ENCODE results near the gene ZSCAN21. TPM values are rescaled to one million over a fixed set of nuclear protein-coding genes. Genes with fewer than 3 reads are reported as not detected.
"Not testable (repeated sequence)": the region's sequence is repeated elsewhere in the genome, so short reads cannot be mapped to it uniquely, and the experiment has no call there.

ZSCAN21 gene
- total RNA-seq, result 1 to 10 TPM; 3.7 to 6.5 TPM

DNA sequence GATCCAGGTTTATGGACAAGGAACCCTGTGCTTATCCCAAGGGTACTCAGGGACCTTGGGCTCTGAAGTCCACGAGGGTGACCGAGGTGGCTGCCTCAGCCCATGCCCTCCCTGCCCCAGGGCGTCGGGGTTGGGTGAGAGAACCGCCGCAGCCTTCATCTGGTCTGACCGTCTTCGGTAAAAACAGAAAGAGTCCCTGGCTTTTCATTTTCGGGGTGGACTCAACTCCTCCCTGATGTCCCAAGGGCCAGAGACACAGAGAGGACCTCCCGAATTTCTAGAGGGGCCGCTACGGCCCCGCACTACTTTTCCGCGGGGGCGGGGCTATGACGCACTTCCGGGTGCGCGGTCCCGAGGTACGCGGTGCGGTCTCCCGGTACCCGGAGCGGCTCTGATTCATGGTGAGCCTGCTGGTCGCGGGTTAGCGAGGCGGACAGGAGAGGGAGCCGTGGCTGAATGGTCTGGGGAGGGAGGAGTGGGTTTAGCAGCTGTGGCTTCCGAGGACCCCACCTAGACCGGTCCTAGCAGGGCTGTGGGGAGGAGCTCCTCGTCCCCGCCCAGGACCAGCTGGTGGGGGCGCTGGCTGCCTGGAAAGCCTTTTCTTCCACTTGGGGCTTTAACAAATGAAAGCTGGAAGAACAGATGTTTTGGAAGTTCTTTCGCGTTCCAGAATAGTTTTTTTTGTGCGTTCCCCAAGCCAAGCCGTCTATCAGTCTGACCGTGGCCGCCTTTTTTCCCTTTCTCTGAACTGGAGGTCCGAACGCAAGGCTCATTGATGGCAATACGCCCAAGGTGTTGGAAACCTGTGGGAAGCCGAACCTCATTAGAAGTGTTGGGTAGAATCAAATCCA, at the start of gene ZSCAN21:
Gene ZSCAN21, plus strand, starts transcription at position 334 of the 851 bp plus-strand sequence. CDS start 7,233 bp downstream, outside the sequence.
- Mint-ChIP-seq H3K4me3 (peak within 1 kb of the TSS; percentile 86), H3K9me3 (no peaks in the 10 kb centered on the region), H3K4me1 (peaks cover 5% of the 10 kb centered on the region), H3K36me3 (ENCODE audit: low read depth) (no peaks in the 10 kb centered on the region), H3K27ac (peak within 1 kb of the TSS; percentile 86), H3K27me3 (no peaks in the 10 kb centered on the region)
- ATAC-seq (replicated peaks), result peak; percentile 97

DNA sequence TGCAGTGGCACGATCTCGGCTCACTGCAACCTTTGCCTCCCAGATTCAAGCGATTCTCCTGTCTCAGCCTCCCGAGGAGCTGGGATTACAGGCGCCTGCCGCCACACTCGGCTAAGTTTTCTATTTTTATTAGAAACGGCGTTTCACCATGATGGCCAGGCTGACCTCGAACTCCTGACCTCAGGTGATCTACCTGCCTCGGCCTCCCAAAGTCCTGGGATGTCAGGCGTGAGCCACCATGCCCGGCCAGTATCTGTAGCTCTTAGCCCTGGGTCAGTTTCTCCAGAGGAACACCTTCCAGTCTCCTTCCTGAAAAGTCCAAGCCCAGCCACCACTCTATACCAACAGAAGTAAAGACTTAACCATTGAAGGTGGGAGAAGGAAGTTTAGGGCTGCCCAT, 49.3 kb upstream of the ZSCAN21 start:
- H3K27me3 Mint-ChIP-seq, result no peaks in the 10 kb centered on the region
- H3K9me3 Mint-ChIP-seq, result no peaks in the 10 kb centered on the region
- no peak overlapping the region for H3K27ac Mint-ChIP-seq
- H3K4me3 Mint-ChIP-seq, result no peak overlapping the region
- ATAC-seq (replicated peaks), result no peak
- H3K36me3 Mint-ChIP-seq (ENCODE audit: low read depth), result no peaks in the 10 kb centered on the region
- H3K4me1 Mint-ChIP-seq, result peaks cover 12% of the 10 kb centered on the region

DNA sequence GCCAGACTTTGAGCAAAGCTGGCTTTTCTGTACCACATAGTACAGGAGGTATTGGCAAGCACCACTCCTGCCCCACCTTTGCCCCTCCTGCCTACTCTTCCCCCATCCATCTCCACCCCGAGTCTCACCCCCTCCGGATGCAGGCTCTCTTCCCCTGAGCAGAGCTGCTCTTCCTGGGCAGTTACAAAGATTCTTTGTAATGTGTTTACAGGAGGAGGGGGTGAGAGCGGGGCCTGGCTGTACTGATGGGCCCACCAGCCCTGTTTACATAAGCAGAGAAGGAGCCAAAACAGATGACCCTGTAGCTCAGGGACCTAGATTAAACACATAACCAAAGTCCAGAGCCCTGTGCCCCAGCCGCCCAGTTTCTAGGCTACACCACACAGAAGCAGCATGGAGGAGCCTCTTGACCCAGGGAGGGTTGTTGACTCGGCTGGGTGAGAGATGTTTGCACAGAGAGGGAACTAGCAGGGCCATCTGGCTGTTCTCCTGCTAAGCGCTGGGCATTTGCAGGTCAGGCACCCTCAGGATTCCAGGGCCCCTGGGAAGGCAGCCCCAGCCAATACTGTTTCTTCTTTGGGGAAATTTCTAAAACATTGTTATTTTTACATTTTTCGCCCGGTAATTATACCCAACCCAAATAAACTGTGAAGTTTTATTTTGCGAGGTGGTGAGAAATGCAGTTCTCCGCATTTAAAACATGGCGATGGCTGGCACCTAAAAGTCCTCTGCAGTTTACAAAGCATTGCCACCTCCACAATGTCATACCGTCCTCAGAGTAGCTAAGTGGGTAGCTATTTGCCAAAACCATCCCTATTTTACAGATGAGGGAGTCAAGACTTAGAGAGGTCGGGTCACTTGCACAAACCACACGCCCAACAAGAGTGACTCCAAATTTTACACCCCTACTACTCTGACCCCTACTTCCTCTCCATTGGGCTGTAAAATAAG, 45.6 kb upstream of the ZSCAN21 start:
- H3K27me3 Mint-ChIP-seq, result peaks cover 3% of the 10 kb centered on the region

GRCh38 chr7:100007887-100008286, 41.7 kb upstream of the ZSCAN21 start:
- Mint-ChIP-seq H3K27me3 (peaks cover 3% of the 10 kb centered on the region), H3K4me3 (no peak overlapping the region), H3K4me1 (no peaks in the 10 kb centered on the region), H3K36me3 (ENCODE audit: low read depth) (no peaks in the 10 kb centered on the region), H3K27ac (no peak overlapping the region), H3K9me3 (no peaks in the 10 kb centered on the region)
- no peak for ATAC-seq (replicated peaks)

More for the DNA sequence above, 45.6 kb upstream of the ZSCAN21 start:
- Mint-ChIP-seq H3K4me1 (no peaks in the 10 kb centered on the region), H3K27ac (peak overlapping the region; percentile 37), H3K9me3 (no peaks in the 10 kb centered on the region), H3K36me3 (ENCODE audit: low read depth) (no peaks in the 10 kb centered on the region), H3K4me3 (no peak overlapping the region)
- ATAC-seq (replicated peaks), result no peak

DNA sequence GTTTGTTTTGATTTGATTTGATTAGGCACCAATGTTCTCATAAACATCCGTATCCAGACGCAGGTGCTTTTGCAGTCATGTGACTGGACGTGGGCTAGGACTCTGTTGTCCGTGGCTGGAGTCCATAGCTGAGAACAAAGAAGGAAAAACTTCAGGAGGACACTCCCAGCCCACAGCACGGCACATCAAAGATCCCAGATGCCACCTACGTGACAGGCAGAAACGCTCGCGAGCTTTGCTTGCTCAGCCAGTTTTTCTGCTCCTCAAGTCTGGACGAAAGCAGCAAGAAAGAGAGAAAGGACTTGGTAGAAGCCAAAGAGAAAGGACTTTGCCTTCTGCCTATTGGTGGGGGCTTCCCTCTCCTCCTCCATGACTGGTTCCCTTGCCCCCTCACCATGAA, 41.0 kb upstream of the ZSCAN21 start:
- Mint-ChIP-seq H3K36me3 (ENCODE audit: low read depth) (no peaks in the 10 kb centered on the region), H3K9me3 (no peaks in the 10 kb centered on the region), H3K4me1 (no peaks in the 10 kb centered on the region), H3K4me3 (no peak overlapping the region), H3K27ac (no peak overlapping the region), H3K27me3 (peaks cover 3% of the 10 kb centered on the region)
- no peak for ATAC-seq (replicated peaks)

- not testable (repeated sequence) for H3K36me3 Mint-ChIP-seq (ENCODE audit: low read depth); H3K27ac Mint-ChIP-seq; H3K4me3 Mint-ChIP-seq; H3K4me1 Mint-ChIP-seq; ATAC-seq (replicated peaks); H3K27me3 Mint-ChIP-seq; H3K9me3 Mint-ChIP-seq
Measured at GRCh38 chr7:100009952-100010351, 39.6 kb upstream of the ZSCAN21 start.

DNA sequence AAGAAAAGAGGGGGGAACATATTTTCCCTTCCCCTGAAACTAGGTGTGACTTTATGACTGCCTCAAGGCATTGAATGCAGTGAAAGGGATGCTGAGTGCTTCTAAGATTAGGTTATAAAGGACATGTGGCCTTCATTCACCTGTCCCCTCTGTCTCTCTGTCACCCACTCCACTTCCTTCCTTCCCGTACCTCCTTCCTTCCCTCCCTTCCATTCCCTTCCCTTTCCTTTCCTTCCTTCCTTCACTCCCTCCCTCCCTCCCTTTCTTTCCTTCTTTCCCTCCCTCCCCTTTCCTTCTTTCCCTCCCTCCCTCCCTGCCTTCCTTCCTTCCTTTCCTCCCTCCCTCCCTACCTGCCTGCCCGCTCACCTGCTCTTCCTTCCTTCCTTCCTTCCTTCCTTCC, 38.7 kb upstream of the ZSCAN21 start:
- no peaks in the 10 kb centered on the region for H3K9me3 Mint-ChIP-seq
- no peaks in the 10 kb centered on the region for H3K27me3 Mint-ChIP-seq
- H3K36me3 Mint-ChIP-seq (ENCODE audit: low read depth), result peaks cover under 1% of the 10 kb centered on the region
- H3K4me1 Mint-ChIP-seq, result no peaks in the 10 kb centered on the region
- no peak overlapping the region for H3K4me3 Mint-ChIP-seq
- ATAC-seq (replicated peaks), result no peak
- H3K27ac Mint-ChIP-seq, result no peak overlapping the region

GRCh38 chr7:100011516-100011915, 38.1 kb upstream of the ZSCAN21 start:
- Mint-ChIP-seq H3K4me1 (peaks cover 4% of the 10 kb centered on the region), H3K27me3 (no peaks in the 10 kb centered on the region), H3K36me3 (ENCODE audit: low read depth) (peaks cover 7% of the 10 kb centered on the region), H3K9me3 (no peaks in the 10 kb centered on the region), H3K27ac (no peak overlapping the region), H3K4me3 (no peak overlapping the region)
- ATAC-seq (replicated peaks), result no peak

DNA sequence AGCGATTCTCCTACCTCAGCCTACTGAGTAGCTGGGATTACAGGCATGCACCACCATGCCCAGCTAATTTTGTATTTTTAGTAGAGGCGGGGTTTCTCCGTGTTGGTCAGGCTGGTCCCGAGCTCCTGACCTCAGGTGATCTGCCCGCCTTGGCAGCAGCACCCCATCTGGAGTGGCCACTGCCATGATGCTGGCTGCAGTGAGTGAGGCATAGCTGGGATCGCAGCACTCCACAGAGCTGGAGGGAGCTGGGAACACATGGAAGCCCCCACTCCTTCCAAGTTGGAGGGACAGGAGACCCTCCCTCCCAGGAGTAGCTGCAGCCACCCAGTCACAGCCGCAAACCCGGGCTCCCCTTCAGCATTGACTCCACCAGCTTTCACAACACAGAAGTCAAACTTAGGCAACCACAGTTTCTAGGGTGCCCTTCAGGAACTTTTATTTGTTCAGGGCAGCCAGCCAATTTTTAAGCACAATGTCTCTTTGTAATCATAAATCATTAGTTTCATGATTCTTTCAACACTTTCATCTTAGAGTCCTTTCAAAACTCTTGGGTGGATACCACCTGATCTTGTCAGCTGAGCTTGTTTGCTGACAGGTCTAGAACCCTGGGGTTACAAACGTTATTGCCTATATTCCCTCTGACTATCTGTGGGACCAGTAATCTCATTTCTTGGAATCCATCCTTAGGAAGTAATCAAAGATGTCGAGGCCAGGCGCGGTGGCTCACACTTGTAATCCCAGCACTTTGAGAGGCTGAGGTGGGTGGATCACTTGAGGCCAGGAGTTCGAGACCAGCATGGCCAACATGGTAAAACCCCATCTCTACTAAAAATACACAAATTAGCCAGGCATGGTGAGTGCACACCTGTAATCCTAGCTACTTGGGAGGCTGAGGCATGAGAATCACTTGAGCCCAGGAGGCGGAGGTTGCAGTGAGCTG, 36.9 kb upstream of the ZSCAN21 start:
- Mint-ChIP-seq H3K27ac (peak overlapping the region; percentile 85), H3K36me3 (ENCODE audit: low read depth) (peaks cover 16% of the 10 kb centered on the region)
- H3K27me3 Mint-ChIP-seq, result not testable (repeated sequence)

GRCh38 chr7:100013328-100013676, 36.3 kb upstream of the ZSCAN21 start:
- Mint-ChIP-seq H3K27ac (peak overlapping the region; percentile 85), H3K9me3 (no peaks in the 10 kb centered on the region), H3K4me1 (peaks cover 12% of the 10 kb centered on the region), H3K4me3 (no peak overlapping the region), H3K36me3 (ENCODE audit: low read depth) (peaks cover 23% of the 10 kb centered on the region), H3K27me3 (no peaks in the 10 kb centered on the region)
- peak; percentile 75 for ATAC-seq (replicated peaks)

More for the DNA sequence above, 36.9 kb upstream of the ZSCAN21 start:
- H3K4me1 Mint-ChIP-seq; H3K4me3 Mint-ChIP-seq; ATAC-seq (replicated peaks); H3K9me3 Mint-ChIP-seq: not testable (repeated sequence)

- H3K27ac Mint-ChIP-seq, result peak within 1 kb of the TSS; percentile 95
- peaks cover 44% of the 10 kb centered on the region for H3K36me3 Mint-ChIP-seq (ENCODE audit: low read depth)
- no peaks in the 10 kb centered on the region for H3K9me3 Mint-ChIP-seq
- ATAC-seq (replicated peaks), result peak; percentile 98
- H3K27me3 Mint-ChIP-seq, result no peaks in the 10 kb centered on the region
- peaks cover 20% of the 10 kb centered on the region for H3K4me1 Mint-ChIP-seq
- peak within 1 kb of the TSS; percentile 94 for H3K4me3 Mint-ChIP-seq
Measured at GRCh38 chr7:100015232-100016214, 34.1 kb upstream of the ZSCAN21 start, which contains the start of gene ZKSCAN1. Gene ZKSCAN1, plus strand, starts transcription at chr7:100015596. Its CDS starts 7,911 bp downstream, at chr7:100023507.

GRCh38 chr7:100016215-100016901, 33.2 kb upstream of the ZSCAN21 start:
- Mint-ChIP-seq H3K4me3 (peak overlapping the region; percentile 94), H3K27me3 (no peaks in the 10 kb centered on the region), H3K4me1 (peaks cover 20% of the 10 kb centered on the region), H3K36me3 (ENCODE audit: low read depth) (peaks cover 49% of the 10 kb centered on the region), H3K9me3 (no peaks in the 10 kb centered on the region), H3K27ac (peak overlapping the region; percentile 95)
- ATAC-seq (replicated peaks), result no peak

All from activated T-helper 17 cell treated with anti-CD3 and anti-CD28 coated beads, Interleukin-2, amount 50 U/mL, for 72 hours (primary cell).